K562 treated with DMSO at 1 percent for 24 hours (cell line): Measurements from ENCODE around the gene ERMN. TPM values are rescaled to one million over a fixed set of nuclear protein-coding genes. Genes with fewer than 3 reads are reported as not detected.

Source experiments
- total RNA-seq: library from RNA; unstranded; fragments of 300-600 nt; gene quantifications from 2 replicates; pipeline ENCODE4 v1.2.3, GENCODE V29; 2022; ENCODE audit warnings: low read depth; ENCODE audit not compliant: insufficient read depth

Gene ERMN
- 0.27 TPM in 1 of 2 replicates, not detected in the other for total RNA-seq

GRCh38 chr2:157325786-157326185 is at the start of gene ERMN:
ERMN (minus strand) TSS chr2:157325824; CDS start chr2:157325642, 182 bp downstream.

Other genes with a start within 250 kb of the ERMN start
- 13.3 and 15.0 TPM in 2 replicates for gene GALNT5, start 68.1 kb downstream of the ERMN start, total RNA-seq
- gene CYTIP, start 118.3 kb upstream of the ERMN start, total RNA-seq: 0.56 and 0.79 TPM in 2 replicates